Measurements from ENCODE around the gene OSBPL3.

The OSBPL3 gene

GRCh38 chr7:24959735-24960485 is 20.1 kb downstream of the OSBPL3 start:
- DNase-seq (ENCODE audit: low read depth in 4 of 4, low spot score in 1 of 4), result no peak

- DNase-seq (ENCODE audit: low read depth in 4 of 4, low spot score in 1 of 4), result no peak
These were observed 21.6 kb downstream of the OSBPL3 start for GRCh38 chr7:24958399-24958798.

GRCh38 chr7:24956021-24956420 is 24.0 kb downstream of the OSBPL3 start:
- no peak for DNase-seq (ENCODE audit: low read depth in 4 of 4, low spot score in 1 of 4)

GRCh38 chr7:24955313-24955712 is 24.7 kb downstream of the OSBPL3 start:
- DNase-seq (ENCODE audit: low read depth in 4 of 4, low spot score in 1 of 4), result no peak

- no peak for DNase-seq (ENCODE audit: low read depth in 4 of 4, low spot score in 1 of 4)
These were observed 27.5 kb downstream of the OSBPL3 start for GRCh38 chr7:24952464-24952863.

GRCh38 chr7:24951441-24951980 is 28.5 kb downstream of the OSBPL3 start:
- no peak for DNase-seq (ENCODE audit: low read depth in 4 of 4, low spot score in 1 of 4)

- DNase-seq (ENCODE audit: low read depth in 4 of 4, low spot score in 1 of 4), result no peak
These were observed 30.1 kb downstream of the OSBPL3 start for GRCh38 chr7:24949884-24950283.

- no peak for DNase-seq (ENCODE audit: low read depth in 4 of 4, low spot score in 1 of 4)
These were observed 31.2 kb downstream of the OSBPL3 start for GRCh38 chr7:24948739-24949138.

- DNase-seq (ENCODE audit: low read depth in 4 of 4, low spot score in 1 of 4), result no peak
These were observed 33.5 kb downstream of the OSBPL3 start for GRCh38 chr7:24946467-24946866.

- DNase-seq (ENCODE audit: low read depth in 4 of 4, low spot score in 1 of 4), result no peak
These were observed 34.1 kb downstream of the OSBPL3 start for GRCh38 chr7:24945899-24946298.

- DNase-seq (ENCODE audit: low read depth in 4 of 4, low spot score in 1 of 4), result no peak
These were observed 36.7 kb downstream of the OSBPL3 start for GRCh38 chr7:24943096-24943948.

GRCh38 chr7:24942226-24942625 is 37.8 kb downstream of the OSBPL3 start:
- no peak for DNase-seq (ENCODE audit: low read depth in 4 of 4, low spot score in 1 of 4)

- no peak for DNase-seq (ENCODE audit: low read depth in 4 of 4, low spot score in 1 of 4)
These were observed 40.6 kb downstream of the OSBPL3 start for GRCh38 chr7:24939416-24939815.

GRCh38 chr7:24936121-24936824 is 43.7 kb downstream of the OSBPL3 start:
- no peak for DNase-seq (ENCODE audit: low read depth in 4 of 4, low spot score in 1 of 4)

- DNase-seq (ENCODE audit: low read depth in 4 of 4, low spot score in 1 of 4), result no peak
These were observed 46.7 kb downstream of the OSBPL3 start for GRCh38 chr7:24933298-24933697.

- DNase-seq (ENCODE audit: low read depth in 4 of 4, low spot score in 1 of 4), result no peak
These were observed 47.2 kb downstream of the OSBPL3 start for GRCh38 chr7:24932815-24933214.

GRCh38 chr7:24932389-24932788 is 47.6 kb downstream of the OSBPL3 start:
- no peak for DNase-seq (ENCODE audit: low read depth in 4 of 4, low spot score in 1 of 4)

- DNase-seq (ENCODE audit: low read depth in 4 of 4, low spot score in 1 of 4), result no peak
These were observed 48.1 kb downstream of the OSBPL3 start for GRCh38 chr7:24931844-24932243.

GRCh38 chr7:24930856-24931255 is 49.1 kb downstream of the OSBPL3 start:
- no peak for DNase-seq (ENCODE audit: low read depth in 4 of 4, low spot score in 1 of 4)

- DNase-seq (ENCODE audit: low read depth in 4 of 4, low spot score in 1 of 4), result no peak
These were observed 53.1 kb downstream of the OSBPL3 start for GRCh38 chr7:24926623-24927524.

Data from stimulated activated CD4-positive, alpha-beta T cell treated with anti-CD3 and anti-CD28 coated beads, Interleukin-1b, Interleukin-23, amount 100 ng/mL, for 24 hours (primary cell).